ENCODE data around the gene MAOA.

MAOA gene

DNA sequence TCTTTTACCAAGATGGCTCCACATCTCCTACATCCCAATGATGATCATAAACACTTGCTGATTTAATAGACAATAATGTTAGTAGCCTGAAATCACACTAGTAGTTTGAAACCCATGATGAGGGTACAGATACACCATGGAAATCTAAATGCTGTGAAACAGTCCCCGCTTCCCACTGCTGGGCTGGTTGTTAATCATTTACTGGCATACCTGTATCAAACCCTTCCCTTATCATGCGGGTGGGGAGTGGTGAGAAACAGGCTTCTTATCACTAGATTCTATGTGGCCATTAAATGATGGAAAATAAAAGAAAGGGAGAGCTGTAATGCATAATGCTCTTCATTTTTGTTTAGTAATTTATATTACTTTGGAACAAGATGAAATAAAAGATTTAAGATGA, 21.9 kb downstream of the MAOA start:
- TF ChIP-seq, protein P1, sequence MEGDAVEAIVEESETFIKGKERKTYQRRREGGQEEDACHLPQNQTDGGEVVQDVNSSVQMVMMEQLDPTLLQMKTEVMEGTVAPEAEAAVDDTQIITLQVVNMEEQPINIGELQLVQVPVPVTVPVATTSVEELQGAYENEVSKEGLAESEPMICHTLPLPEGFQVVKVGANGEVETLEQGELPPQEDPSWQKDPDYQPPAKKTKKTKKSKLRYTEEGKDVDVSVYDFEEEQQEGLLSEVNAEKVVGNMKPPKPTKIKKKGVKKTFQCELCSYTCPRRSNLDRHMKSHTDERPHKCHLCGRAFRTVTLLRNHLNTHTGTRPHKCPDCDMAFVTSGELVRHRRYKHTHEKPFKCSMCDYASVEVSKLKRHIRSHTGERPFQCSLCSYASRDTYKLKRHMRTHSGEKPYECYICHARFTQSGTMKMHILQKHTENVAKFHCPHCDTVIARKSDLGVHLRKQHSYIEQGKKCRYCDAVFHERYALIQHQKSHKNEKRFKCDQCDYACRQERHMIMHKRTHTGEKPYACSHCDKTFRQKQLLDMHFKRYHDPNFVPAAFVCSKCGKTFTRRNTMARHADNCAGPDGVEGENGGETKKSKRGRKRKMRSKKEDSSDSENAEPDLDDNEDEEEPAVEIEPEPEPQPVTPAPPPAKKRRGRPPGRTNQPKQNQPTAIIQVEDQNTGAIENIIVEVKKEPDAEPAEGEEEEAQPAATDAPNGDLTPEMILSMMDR (IDR thresholded peaks at IDR 0.05; ENCODE audit: low read depth, low read length) = no peak
- H3K4me3 ChIP-seq (ENCODE audit: low read depth, low read length) = no peak overlapping the region

- no peak overlapping the region for H3K4me3 ChIP-seq (ENCODE audit: low read depth, low read length)
Observed at GRCh38 chrX:43679058-43679457, 23.0 kb downstream of the MAOA start.

GRCh38 chrX:43679778-43680177, 23.7 kb downstream of the MAOA start:
- TF ChIP-seq, protein P1 (IDR thresholded peaks at IDR 0.05; ENCODE audit: low read depth, low read length) = no peak

More at GRCh38 chrX:43679058-43679457, 23.0 kb downstream of the MAOA start:
- TF ChIP-seq, protein P1 (IDR thresholded peaks at IDR 0.05; ENCODE audit: low read depth, low read length) = no peak

GRCh38 chrX:43682726-43683125, 26.6 kb downstream of the MAOA start:
- TF ChIP-seq, protein P1 (IDR thresholded peaks at IDR 0.05; ENCODE audit: low read depth, low read length) = no peak

More at GRCh38 chrX:43679778-43680177, 23.7 kb downstream of the MAOA start:
- no peak overlapping the region for H3K4me3 ChIP-seq (ENCODE audit: low read depth, low read length)

DNA sequence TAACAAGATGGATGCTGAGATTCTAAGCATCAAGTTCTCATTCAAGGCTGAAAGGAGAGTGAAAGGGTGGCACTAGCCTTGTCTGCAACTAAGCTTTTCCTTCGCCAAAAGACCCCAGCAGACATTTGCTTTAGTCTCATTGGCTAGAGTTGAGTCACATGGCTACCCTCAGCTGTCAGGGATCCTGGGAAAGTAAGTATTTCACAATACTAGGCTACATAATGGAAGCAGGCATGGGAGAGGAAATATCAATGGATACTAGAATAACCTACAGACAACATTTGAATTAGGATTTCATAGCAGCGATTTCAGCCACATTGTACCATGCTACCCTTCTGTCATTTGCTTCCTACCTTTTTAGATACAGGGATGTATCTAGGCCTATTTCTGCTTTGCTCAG, 29.1 kb downstream of the MAOA start:
- no peak overlapping the region for H3K4me3 ChIP-seq (ENCODE audit: low read depth, low read length)
- TF ChIP-seq, protein P1 (IDR thresholded peaks at IDR 0.05; ENCODE audit: low read depth, low read length) = no peak

More at GRCh38 chrX:43682726-43683125, 26.6 kb downstream of the MAOA start:
- no peak overlapping the region for H3K4me3 ChIP-seq (ENCODE audit: low read depth, low read length)

DNA sequence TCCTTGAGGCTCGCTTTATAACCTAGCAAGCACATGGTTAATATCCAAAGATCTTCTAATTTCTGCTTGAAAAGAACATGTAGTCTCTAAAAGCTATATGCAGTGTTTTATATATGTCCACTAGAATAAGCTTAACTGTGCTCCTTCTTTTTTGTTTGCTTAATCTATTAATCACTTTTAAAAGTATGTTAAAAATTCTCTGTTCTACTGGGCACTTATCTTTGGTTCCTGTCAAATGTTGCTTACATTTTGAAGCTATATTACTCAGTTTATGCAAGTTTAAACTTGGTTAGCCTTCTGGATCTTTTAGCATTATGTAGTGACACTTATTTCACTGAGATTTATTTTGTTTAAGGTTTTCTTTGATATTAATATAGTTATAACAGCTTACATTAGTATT, 32.5 kb downstream of the MAOA start:
- TF ChIP-seq, protein P1 (IDR thresholded peaks at IDR 0.05; ENCODE audit: low read depth, low read length) = no peak
- no peak overlapping the region for H3K4me3 ChIP-seq (ENCODE audit: low read depth, low read length)

- TF ChIP-seq, protein P1 (IDR thresholded peaks at IDR 0.05; ENCODE audit: low read depth, low read length) = no peak
- H3K4me3 ChIP-seq (ENCODE audit: low read depth, low read length) = no peak overlapping the region
Observed at GRCh38 chrX:43693602-43694406, 37.7 kb downstream of the MAOA start.
